ENCODE measurements around the gene ANXA11.

- TF ChIP-seq CTCF (IDR thresholded peaks at IDR 0.05), result no peak
- no peak for TF ChIP-seq POLR2A (IDR thresholded peaks at IDR 0.05)
Measured at GRCh38 chr10:80252296-80252887, 47.1 kb upstream of the ANXA11 start.
